OCI-LY1 (cell line): ENCODE data around the gene SLC27A6.

Experiments
- H2AFZ ChIP-seq: fragments of 200-600 bp; sonication (generic), shearing (Covaris generic); 2 replicates; pipeline ENCODE4 v1.6.0; 2014; ENCODE audit warnings: antibody characterized with exemption, mild to moderate bottlenecking, low read length
- H3F3A ChIP-seq: fragments of 200-600 bp; sonication (generic), shearing (Covaris generic); 2 replicates; pipeline ENCODE4 v1.6.0; 2014; ENCODE audit warnings: mild to moderate bottlenecking, antibody characterized with exemption, low read length, moderate library complexity; ENCODE audit not compliant: insufficient read depth
- H3K27ac ChIP-seq: fragments of 200-600 bp; sonication (generic); 2 replicates; pipeline ENCODE4 v1.5.1; 2014; ENCODE audit warnings: low read length, mixed run types, mild to moderate bottlenecking, low read depth; ENCODE audit not compliant: poor library complexity, severe bottlenecking
- H3K27me3 ChIP-seq: fragments of 200-600 bp; sonication (generic); 2 replicates; pipeline ENCODE4 v1.6.0; 2014; ENCODE audit warnings: antibody characterized with exemption, mild to moderate bottlenecking, low read length, moderate library complexity; ENCODE audit not compliant: insufficient read depth
- H3K36me3 ChIP-seq: fragments of 200-600 bp; sonication (generic); 2 replicates; pipeline ENCODE4 v1.6.1; 2014; ENCODE audit warnings: mild to moderate bottlenecking, antibody characterized with exemption, low read length, moderate library complexity, mixed read lengths; ENCODE audit not compliant: insufficient read depth
- H3K4me1 ChIP-seq: fragments of 200-600 bp; sonication (generic); 2 replicates; pipeline ENCODE4 v1.5.1; 2014; ENCODE audit warnings: mild to moderate bottlenecking, low read length, moderate library complexity; ENCODE audit not compliant: insufficient read depth, severe bottlenecking
- H3K4me2 ChIP-seq: fragments of 200-600 bp; sonication (generic), shearing (Covaris generic); 2 replicates; pipeline ENCODE4 v1.6.1; 2014; ENCODE audit warnings: low read length
- H3K4me3 ChIP-seq: fragments of 200-600 bp; sonication (generic); 2 replicates; pipeline ENCODE4 v1.5.1; 2014; ENCODE audit warnings: low read length, low read depth, mild to moderate bottlenecking, mixed read lengths; ENCODE audit not compliant: poor library complexity, severe bottlenecking
- H3K79me2 ChIP-seq: fragments of 200-600 bp; shearing (Covaris generic); 2 replicates; pipeline ENCODE4 v1.6.1; 2016; ENCODE audit warnings: mixed run types, low read length, mixed read lengths; ENCODE audit not compliant: insufficient read depth
- H3K9ac ChIP-seq: fragments of 200-600 bp; sonication (generic), shearing (Covaris generic); 2 replicates; pipeline ENCODE4 v1.6.1; 2014; ENCODE audit warnings: mild to moderate bottlenecking, low read length, mixed read lengths
- H3K9me2 ChIP-seq: fragments of 200-600 bp; sonication (generic), shearing (Covaris generic); 2 replicates; pipeline ENCODE4 v1.6.1; 2014; ENCODE audit warnings: low read depth, mild to moderate bottlenecking, low read length, mixed read lengths
- H3K9me3 ChIP-seq: fragments of 200-600 bp; shearing (Covaris generic); 2 replicates; pipeline ENCODE4 v1.6.1; 2014; ENCODE audit warnings: low read length, mixed read lengths
- H4K20me1 ChIP-seq: fragments of 200-600 bp; sonication (generic), shearing (Covaris generic); 2 replicates; pipeline ENCODE4 v1.6.0; 2016; ENCODE audit warnings: mild to moderate bottlenecking, low read length; ENCODE audit not compliant: insufficient read depth
- CTCF ChIP-seq: fragments of 200-600 bp; sonication (generic), shearing (Covaris generic); IDR thresholded peaks from 2 replicates; pipeline ENCODE4 v1.5.1; 2017; ENCODE audit warnings: mild to moderate bottlenecking, antibody characterized with exemption, low read length, moderate library complexity, mixed read lengths
- EZH2 ChIP-seq: fragments of 200-600 bp; sonication (generic), shearing (Covaris generic); IDR thresholded peaks from 2 replicates; pipeline ENCODE4 v1.8.0; 2017; ENCODE audit warnings: borderline replicate concordance, mixed run types, mild to moderate bottlenecking, antibody characterized with exemption, low read length, moderate library complexity, mixed read lengths

The SLC27A6 gene

GRCh38 chr5:129048509-129048908 lies 83.2 kb downstream of the SLC27A6 start:
- Histone ChIP-seq H3K79me2 (no peaks in the 10 kb centered on the region), H3K9me2 (no peaks in the 10 kb centered on the region), H3K9ac (no peak overlapping the region), H3K4me3 (no peak overlapping the region), H3K9me3 (no peaks in the 10 kb centered on the region), H4K20me1 (no peaks in the 10 kb centered on the region), H3K27me3 (no peaks in the 10 kb centered on the region), H3K27ac (no peak overlapping the region), H3K4me2 (no peak overlapping the region), H3K4me1 (no peaks in the 10 kb centered on the region), H3F3A (no peaks in the 10 kb centered on the region), H2AFZ (no peak overlapping the region), H3K36me3 (no peaks in the 10 kb centered on the region)
- TF ChIP-seq CTCF (no peak), EZH2 (no peak)

- H2AFZ ChIP-seq: no peak overlapping the region
- H3K36me3 ChIP-seq: no peaks in the 10 kb centered on the region
- H3K27ac ChIP-seq: no peak overlapping the region
- H3K27me3 ChIP-seq: no peaks in the 10 kb centered on the region
- H3K9me3 ChIP-seq: no peaks in the 10 kb centered on the region
- H3K79me2 ChIP-seq: no peaks in the 10 kb centered on the region
- H3K9ac ChIP-seq: no peak overlapping the region
- H3K9me2 ChIP-seq: no peaks in the 10 kb centered on the region
- H4K20me1 ChIP-seq: no peaks in the 10 kb centered on the region
- no peak overlapping the region for H3K4me2 ChIP-seq
- H3F3A ChIP-seq: no peaks in the 10 kb centered on the region
- no peak overlapping the region for H3K4me3 ChIP-seq
- no peak for TF ChIP-seq CTCF
- TF ChIP-seq EZH2: no peak
- no peaks in the 10 kb centered on the region for H3K4me1 ChIP-seq
Observed at GRCh38 chr5:129049126-129049799, 84.0 kb downstream of the SLC27A6 start.

- H3K9me3 ChIP-seq: no peaks in the 10 kb centered on the region
- no peak overlapping the region for H3K9ac ChIP-seq
- no peaks in the 10 kb centered on the region for H3K27me3 ChIP-seq
- no peaks in the 10 kb centered on the region for H3F3A ChIP-seq
- H3K4me2 ChIP-seq: no peak overlapping the region
- H2AFZ ChIP-seq: no peak overlapping the region
- H4K20me1 ChIP-seq: no peaks in the 10 kb centered on the region
- H3K4me3 ChIP-seq: no peak overlapping the region
- H3K4me1 ChIP-seq: no peaks in the 10 kb centered on the region
- H3K79me2 ChIP-seq: no peaks in the 10 kb centered on the region
- no peaks in the 10 kb centered on the region for H3K36me3 ChIP-seq
- H3K27ac ChIP-seq: no peak overlapping the region
- no peaks in the 10 kb centered on the region for H3K9me2 ChIP-seq
- no peak for TF ChIP-seq EZH2
Observed at GRCh38 chr5:129051283-129051682, 86.0 kb downstream of the SLC27A6 start.

- H3F3A ChIP-seq: no peaks in the 10 kb centered on the region
- no peaks in the 10 kb centered on the region for H3K79me2 ChIP-seq
- no peaks in the 10 kb centered on the region for H3K9me2 ChIP-seq
- no peak overlapping the region for H3K4me3 ChIP-seq
- no peak overlapping the region for H3K9ac ChIP-seq
- TF ChIP-seq EZH2: no peak
- TF ChIP-seq CTCF: no peak
- no peaks in the 10 kb centered on the region for H3K9me3 ChIP-seq
- H2AFZ ChIP-seq: no peak overlapping the region
- H3K27ac ChIP-seq: no peak overlapping the region
- H3K4me1 ChIP-seq: no peaks in the 10 kb centered on the region
- no peaks in the 10 kb centered on the region for H3K27me3 ChIP-seq
- no peak overlapping the region for H3K4me2 ChIP-seq
- H4K20me1 ChIP-seq: no peaks in the 10 kb centered on the region
- H3K36me3 ChIP-seq: no peaks in the 10 kb centered on the region
Observed at GRCh38 chr5:129053438-129053837, 88.2 kb downstream of the SLC27A6 start.
